H9 (cell line): ENCODE measurements around the gene AMBRA1. TPM values are rescaled to one million over a fixed set of nuclear protein-coding genes. Genes with fewer than 3 reads are reported as not detected.

ENCODE experiments used
- DNase-seq: peaks from one replicate; pipeline ENCODE4 v3.0.0-alpha.2; 2017
- H2AFZ ChIP-seq: one replicate; pipeline ENCODE4 v1.6.1; 2013; ENCODE audit warnings: mild to moderate bottlenecking, low read length, control low read depth, moderate library complexity
- H2AK5ac ChIP-seq: 2 replicates; pipeline ENCODE4 v1.6.1; 2013; ENCODE audit warnings: low read length, control low read depth, mixed read lengths; ENCODE audit not compliant: insufficient read length
- H2BK120ac ChIP-seq: one replicate; pipeline ENCODE4 v1.6.1; 2013; ENCODE audit warnings: low read depth, mild to moderate bottlenecking, low read length, control low read depth, inconsistent platforms; ENCODE audit not compliant: poor library complexity, severe bottlenecking
- H2BK12ac ChIP-seq: 2 replicates; pipeline ENCODE4 v1.6.1; 2013; ENCODE audit warnings: low read length, control low read depth, mixed read lengths, low read depth; ENCODE audit not compliant: insufficient read length
- H2BK15ac ChIP-seq: 2 replicates; pipeline ENCODE4 v1.6.1; 2013; ENCODE audit warnings: low read depth, low read length, control low read depth
- H2BK20ac ChIP-seq: one replicate; pipeline ENCODE4 v1.6.1; 2013; ENCODE audit warnings: low read depth, mild to moderate bottlenecking, low read length, control low read depth, inconsistent platforms; ENCODE audit not compliant: poor library complexity, severe bottlenecking
- H2BK5ac ChIP-seq: 2 replicates; pipeline ENCODE4 v1.6.1; 2013; ENCODE audit warnings: low read length, control low read depth, mixed read lengths; ENCODE audit not compliant: insufficient read length
- H3K14ac ChIP-seq: 2 replicates; pipeline ENCODE4 v1.6.1; 2013; ENCODE audit warnings: low read length, control low read depth; ENCODE audit not compliant: insufficient read depth
- H3K18ac ChIP-seq: 2 replicates; pipeline ENCODE4 v1.6.1; 2013; ENCODE audit warnings: low read depth, mild to moderate bottlenecking, mixed read lengths, low read length, control low read depth; ENCODE audit not compliant: insufficient read length
- H3K23ac ChIP-seq: 2 replicates; pipeline ENCODE4 v1.6.1; 2013; ENCODE audit warnings: low read length, control low read depth, mixed read lengths, low read depth; ENCODE audit not compliant: insufficient read length
- H3K23me2 ChIP-seq: 2 replicates; pipeline ENCODE4 v1.6.1; 2013; ENCODE audit warnings: low read depth, mild to moderate bottlenecking, mixed read lengths, low read length, control low read depth; ENCODE audit not compliant: insufficient read length, poor library complexity, severe bottlenecking
- H3K27ac ChIP-seq: 2 replicates; pipeline ENCODE4 v1.5.1; 2013; ENCODE audit warnings: low read length, control low read depth, mixed read lengths, low read depth; ENCODE audit not compliant: insufficient read length
- H3K27me3 ChIP-seq: 2 replicates; pipeline ENCODE4 v1.6.1; 2013; ENCODE audit warnings: low read length, control low read depth, inconsistent platforms; ENCODE audit not compliant: insufficient read depth
- H3K4ac ChIP-seq: 2 replicates; pipeline ENCODE4 v1.6.1; 2013; ENCODE audit warnings: low read depth, mild to moderate bottlenecking, control low read depth, inconsistent platforms, low read length, moderate library complexity
- H3K4me1 ChIP-seq: 2 replicates; pipeline ENCODE4 v1.6.1; 2013; ENCODE audit warnings: low read length, control low read depth, inconsistent platforms; ENCODE audit not compliant: insufficient read depth
- H3K4me2 ChIP-seq: 2 replicates; pipeline ENCODE4 v1.6.1; 2013; ENCODE audit warnings: low read length, control low read depth, mixed read lengths; ENCODE audit not compliant: insufficient read length, insufficient read depth
- H3K56ac ChIP-seq: 2 replicates; pipeline ENCODE4 v1.6.1; 2013; ENCODE audit warnings: low read depth, mild to moderate bottlenecking, mixed read lengths, low read length, control low read depth; ENCODE audit not compliant: insufficient read length
- H3K79me1 ChIP-seq: 2 replicates; pipeline ENCODE4 v1.6.1; 2013; ENCODE audit warnings: low read depth, mild to moderate bottlenecking, moderate library complexity, low read length, control low read depth, inconsistent platforms; ENCODE audit not compliant: insufficient read depth, poor library complexity, severe bottlenecking
- H3K79me2 ChIP-seq: 2 replicates; pipeline ENCODE4 v1.6.1; 2013; ENCODE audit warnings: low read length, control low read depth, inconsistent platforms; ENCODE audit not compliant: insufficient read depth
- H3K9ac ChIP-seq: 2 replicates; pipeline ENCODE4 v1.6.1; 2013; ENCODE audit warnings: low read length, control low read depth, mixed read lengths; ENCODE audit not compliant: insufficient read length; ENCODE audit errors: extremely low read depth
- H3K9me3 ChIP-seq: one replicate; pipeline ENCODE4 v1.6.1; 2013; ENCODE audit warnings: low read depth, low read length, inconsistent platforms; ENCODE audit not compliant: control insufficient read depth
- H3T11ph ChIP-seq: one replicate; pipeline ENCODE4 v1.6.1; 2013; ENCODE audit warnings: mild to moderate bottlenecking, low read length, control low read depth, inconsistent platforms
- H4K20me1 ChIP-seq: one replicate; pipeline ENCODE4 v1.6.1; 2013; ENCODE audit not compliant: control insufficient read depth, insufficient read length, insufficient read depth
- H4K5ac ChIP-seq: 2 replicates; pipeline ENCODE4 v1.6.1; 2013; ENCODE audit warnings: low read depth, mild to moderate bottlenecking, mixed read lengths, low read length, control low read depth; ENCODE audit not compliant: insufficient read length
- H4K8ac ChIP-seq: replicated peaks from 2 replicates; pipeline ENCODE4 v1.6.1; 2013; ENCODE audit warnings: low read length, control low read depth, mixed read lengths, low read depth; ENCODE audit not compliant: insufficient read length
- H4K91ac ChIP-seq: 2 replicates; pipeline ENCODE4 v1.6.1; 2013; ENCODE audit warnings: low read depth, mild to moderate bottlenecking, moderate library complexity, mixed read lengths, low read length, control low read depth; ENCODE audit not compliant: insufficient read length
- H3K27ac Mint-ChIP-seq, 3 experiments: 2 replicates in 2 of 3; 3 replicates in 1 of 3; pipeline ENCODE4 v1.8.0; 2020 to 2021; ENCODE audit warnings: mixed read lengths in 3 of 3, mild to moderate bottlenecking in 1 of 3, moderate library complexity in 1 of 3
- H3K27me3 Mint-ChIP-seq: 2 replicates; pipeline ENCODE4 v1.8.0; 2021; ENCODE audit warnings: low read depth, mild to moderate bottlenecking, moderate library complexity, mixed read lengths
- H3K36me3 Mint-ChIP-seq, 3 experiments: 2 replicates in 2 of 3; 3 replicates in 1 of 3; pipeline ENCODE4 v1.8.0; 2020 to 2021; ENCODE audit warnings: low read depth in 3 of 3, mixed read lengths in 3 of 3; ENCODE audit not compliant: insufficient read depth in 1 of 3
- H3K4me1 Mint-ChIP-seq, 2 experiments: 2 replicates each; pipeline ENCODE4 v1.8.0; 2020; ENCODE audit warnings: mixed read lengths in 2 of 2
- H3K4me3 Mint-ChIP-seq, 2 experiments: 2 replicates in 1 of 2; 3 replicates in 1 of 2; pipeline ENCODE4 v1.8.0; 2020 to 2021; ENCODE audit warnings: mild to moderate bottlenecking in 2 of 2, mixed read lengths in 2 of 2, moderate library complexity in 1 of 2
- H3K9me3 Mint-ChIP-seq, 2 experiments: 2 replicates in 1 of 2; 3 replicates in 1 of 2; pipeline ENCODE4 v1.8.0; 2020; ENCODE audit warnings: mild to moderate bottlenecking in 2 of 2, mixed read lengths in 2 of 2, moderate library complexity in 1 of 2
- WGBS: extraction: QIAGEN DNeasy Blood & Tissue Kit; methylation state at CpG from one replicate; pipeline ENCODE4 v1.1.7; 2013; ENCODE audit warnings: missing lambda C conversion rate, low lambda C conversion rate, mixed read lengths; ENCODE audit not compliant: insufficient read length; ENCODE audit errors: extremely low coverage; 5-methylcytosine and 5-hydroxymethylcytosine counted together
- total RNA-seq: library from RNA; stranded (reverse); gene quantifications from 2 replicates; pipeline ENCODE4 v1.2.1, GENCODE V29; 2021
- TF ChIP-seq, protein P1 (sequence below): fragments of 200-600 bp; sonication (generic); conservative IDR thresholded peaks from 3 replicates; pipeline ENCODE4 v1.8.0; 2021; ENCODE audit warnings: antibody characterized with exemption, mild to moderate bottlenecking

AMBRA1 gene
- total RNA-seq, 1 experiment from 2014 or later: 37.5 TPM

DNA sequence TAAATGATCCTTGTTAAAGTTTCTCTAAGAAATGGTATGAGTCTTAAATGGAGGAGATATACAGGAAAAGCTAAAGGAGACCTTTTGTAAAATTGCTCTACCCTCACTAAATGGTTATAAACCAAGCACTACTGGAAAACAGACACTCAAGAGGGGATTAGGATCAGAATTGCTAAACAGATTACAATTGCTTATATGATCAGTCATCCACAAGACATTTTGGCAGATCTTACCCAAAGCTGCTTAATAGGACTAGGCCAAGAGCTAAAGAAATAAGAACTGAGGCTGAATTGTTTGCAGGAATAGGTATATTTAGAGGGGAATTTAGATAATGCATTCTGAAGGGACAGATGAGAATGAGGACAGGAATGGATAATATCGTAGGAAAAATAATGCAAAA, 13.7 kb upstream of the AMBRA1 start:
- no peak overlapping the region for H3K56ac ChIP-seq
- DNase-seq: no peak
- H2BK12ac ChIP-seq: no peak overlapping the region
- no peak overlapping the region for H2BK15ac ChIP-seq
- H3K18ac ChIP-seq: no peak overlapping the region
- H3K4me1 Mint-ChIP-seq: no peaks in the 10 kb centered on the region
- H3T11ph ChIP-seq: no peak overlapping the region
- H3K27ac ChIP-seq: no peak overlapping the region
- no peak overlapping the region for H3K4ac ChIP-seq
- H3K36me3 Mint-ChIP-seq: peaks cover 0 to 1% (median 0%) of the 10 kb centered on the region in 3 experiments; a peak in 2 of 7 replicates
- no peak overlapping the region for H3K4me2 ChIP-seq
- H3K27me3 Mint-ChIP-seq: no peaks in the 10 kb centered on the region
- H3K9me3 ChIP-seq: no peaks in the 10 kb centered on the region
- no peak overlapping the region for H3K14ac ChIP-seq
- no peak overlapping the region for H3K4me3 Mint-ChIP-seq
- no peak overlapping the region for H3K9ac ChIP-seq
- no peaks in the 10 kb centered on the region for H3K79me1 ChIP-seq
- H4K91ac ChIP-seq: no peak overlapping the region
- H2BK20ac ChIP-seq: no peak overlapping the region
- no peaks in the 10 kb centered on the region for H3K9me3 Mint-ChIP-seq
- H4K20me1 ChIP-seq: no peaks in the 10 kb centered on the region
- TF ChIP-seq, protein P1, sequence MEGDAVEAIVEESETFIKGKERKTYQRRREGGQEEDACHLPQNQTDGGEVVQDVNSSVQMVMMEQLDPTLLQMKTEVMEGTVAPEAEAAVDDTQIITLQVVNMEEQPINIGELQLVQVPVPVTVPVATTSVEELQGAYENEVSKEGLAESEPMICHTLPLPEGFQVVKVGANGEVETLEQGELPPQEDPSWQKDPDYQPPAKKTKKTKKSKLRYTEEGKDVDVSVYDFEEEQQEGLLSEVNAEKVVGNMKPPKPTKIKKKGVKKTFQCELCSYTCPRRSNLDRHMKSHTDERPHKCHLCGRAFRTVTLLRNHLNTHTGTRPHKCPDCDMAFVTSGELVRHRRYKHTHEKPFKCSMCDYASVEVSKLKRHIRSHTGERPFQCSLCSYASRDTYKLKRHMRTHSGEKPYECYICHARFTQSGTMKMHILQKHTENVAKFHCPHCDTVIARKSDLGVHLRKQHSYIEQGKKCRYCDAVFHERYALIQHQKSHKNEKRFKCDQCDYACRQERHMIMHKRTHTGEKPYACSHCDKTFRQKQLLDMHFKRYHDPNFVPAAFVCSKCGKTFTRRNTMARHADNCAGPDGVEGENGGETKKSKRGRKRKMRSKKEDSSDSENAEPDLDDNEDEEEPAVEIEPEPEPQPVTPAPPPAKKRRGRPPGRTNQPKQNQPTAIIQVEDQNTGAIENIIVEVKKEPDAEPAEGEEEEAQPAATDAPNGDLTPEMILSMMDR: no peak
- no peak overlapping the region for H3K23ac ChIP-seq
- no peak overlapping the region for H2AFZ ChIP-seq
- no peak overlapping the region for H4K8ac ChIP-seq
- H3K79me2 ChIP-seq: no peaks in the 10 kb centered on the region
- H2BK120ac ChIP-seq: no peak overlapping the region
- no CpG with 5 or more reads among the region's 1 CpG for WGBS
- H2AK5ac ChIP-seq: no peak overlapping the region
- H3K23me2 ChIP-seq: no peaks in the 10 kb centered on the region
- 0 out of 7 replicates have a peak overlapping the region, but pooled peaks of 1 of the 3 experiments have one; percentile 0 for H3K27ac Mint-ChIP-seq
- H4K5ac ChIP-seq: no peak overlapping the region
- no peaks in the 10 kb centered on the region for H3K27me3 ChIP-seq
- H2BK5ac ChIP-seq: no peak overlapping the region
- no peaks in the 10 kb centered on the region for H3K4me1 ChIP-seq
